ENCODE data around the gene LYPD6B.

Gene LYPD6B

GRCh38 chr2:149040451-149040850, 2.0 kb downstream of the LYPD6B start:
- Histone ChIP-seq H3K36me3 (ENCODE audit: control insufficient read depth, insufficient read depth, low read length) (no peaks in the 10 kb centered on the region), H3K27ac (ENCODE audit: low read depth, low read length, severe bottlenecking) (no peak overlapping the region), H3K4me1 (ENCODE audit: control insufficient read depth, insufficient read depth, low read length, poor library complexity, severe bottlenecking) (no peaks in the 10 kb centered on the region), H3K4me3 (ENCODE audit: extremely low read depth, insufficient read depth, low read length, poor library complexity, severe bottlenecking) (no peak overlapping the region), H3K9me3 (ENCODE audit: control insufficient read depth, low read length) (no peaks in the 10 kb centered on the region)
- WGBS, 2 experiments (ENCODE audit: insufficient coverage in 2 of 2): 56 to 60% methylated on average over 5 to 7 of the region's 7 CpGs

GRCh38 chr2:149041482-149041881, 3.0 kb downstream of the LYPD6B start:
- no peak overlapping the region for H3K4me3 ChIP-seq (ENCODE audit: extremely low read depth, insufficient read depth, low read length, poor library complexity, severe bottlenecking)
- no peaks in the 10 kb centered on the region for H3K4me1 ChIP-seq (ENCODE audit: control insufficient read depth, insufficient read depth, low read length, poor library complexity, severe bottlenecking)
- H3K27ac ChIP-seq (ENCODE audit: low read depth, low read length, severe bottlenecking): no peak overlapping the region
- 100% methylated on average over 1 of the region's 1 CpG; no CpG with 5 or more reads in 1 of the 2 experiments for WGBS, 2 experiments (ENCODE audit: insufficient coverage in 2 of 2)
- H3K9me3 ChIP-seq (ENCODE audit: control insufficient read depth, low read length): peaks cover 8% of the 10 kb centered on the region
- no peaks in the 10 kb centered on the region for H3K36me3 ChIP-seq (ENCODE audit: control insufficient read depth, insufficient read depth, low read length)

- no peaks in the 10 kb centered on the region for H3K36me3 ChIP-seq (ENCODE audit: control insufficient read depth, insufficient read depth, low read length)
- 91 to 100% methylated on average over 1 of the region's 1 CpG for WGBS, 2 experiments (ENCODE audit: insufficient coverage in 2 of 2)
- no peak overlapping the region for H3K27ac ChIP-seq (ENCODE audit: low read depth, low read length, severe bottlenecking)
- no peak overlapping the region for H3K4me3 ChIP-seq (ENCODE audit: extremely low read depth, insufficient read depth, low read length, poor library complexity, severe bottlenecking)
- H3K9me3 ChIP-seq (ENCODE audit: control insufficient read depth, low read length): peaks cover 8% of the 10 kb centered on the region
- no peaks in the 10 kb centered on the region for H3K4me1 ChIP-seq (ENCODE audit: control insufficient read depth, insufficient read depth, low read length, poor library complexity, severe bottlenecking)
Measured at GRCh38 chr2:149042881-149043280, 4.4 kb downstream of the LYPD6B start.

- Histone ChIP-seq H3K9me3 (ENCODE audit: control insufficient read depth, low read length) (peaks cover 8% of the 10 kb centered on the region), H3K27ac (ENCODE audit: low read depth, low read length, severe bottlenecking) (no peak overlapping the region), H3K4me3 (ENCODE audit: extremely low read depth, insufficient read depth, low read length, poor library complexity, severe bottlenecking) (no peak overlapping the region), H3K36me3 (ENCODE audit: control insufficient read depth, insufficient read depth, low read length) (no peaks in the 10 kb centered on the region), H3K4me1 (ENCODE audit: control insufficient read depth, insufficient read depth, low read length, poor library complexity, severe bottlenecking) (no peaks in the 10 kb centered on the region)
- no CpG with 5 or more reads among the region's 1 CpG for WGBS, 2 experiments (ENCODE audit: insufficient coverage in 2 of 2)
Measured at GRCh38 chr2:149044500-149044899, 6.0 kb downstream of the LYPD6B start.

GRCh38 chr2:149047118-149047517, 8.6 kb downstream of the LYPD6B start:
- no peaks in the 10 kb centered on the region for H3K4me1 ChIP-seq (ENCODE audit: control insufficient read depth, insufficient read depth, low read length, poor library complexity, severe bottlenecking)
- no peak overlapping the region for H3K27ac ChIP-seq (ENCODE audit: low read depth, low read length, severe bottlenecking)
- peaks cover 8% of the 10 kb centered on the region for H3K9me3 ChIP-seq (ENCODE audit: control insufficient read depth, low read length)
- H3K36me3 ChIP-seq (ENCODE audit: control insufficient read depth, insufficient read depth, low read length): no peaks in the 10 kb centered on the region
- 88 to 100% methylated on average over 1 of the region's 2 CpGs for WGBS, 2 experiments (ENCODE audit: insufficient coverage in 2 of 2)
- no peak overlapping the region for H3K4me3 ChIP-seq (ENCODE audit: extremely low read depth, insufficient read depth, low read length, poor library complexity, severe bottlenecking)

- Histone ChIP-seq H3K4me1 (ENCODE audit: control insufficient read depth, insufficient read depth, low read length, poor library complexity, severe bottlenecking) (no peaks in the 10 kb centered on the region), H3K27ac (ENCODE audit: low read depth, low read length, severe bottlenecking) (no peak overlapping the region), H3K9me3 (ENCODE audit: control insufficient read depth, low read length) (peaks cover 8% of the 10 kb centered on the region), H3K4me3 (ENCODE audit: extremely low read depth, insufficient read depth, low read length, poor library complexity, severe bottlenecking) (no peak overlapping the region), H3K36me3 (ENCODE audit: control insufficient read depth, insufficient read depth, low read length) (no peaks in the 10 kb centered on the region)
- 78 to 88% methylated on average over 1 to 2 of the region's 2 CpGs for WGBS, 2 experiments (ENCODE audit: insufficient coverage in 2 of 2)
Measured at GRCh38 chr2:149049142-149049541, 10.6 kb downstream of the LYPD6B start.

GRCh38 chr2:149050188-149050587, 11.7 kb downstream of the LYPD6B start:
- peaks cover 8% of the 10 kb centered on the region for H3K9me3 ChIP-seq (ENCODE audit: control insufficient read depth, low read length)
- WGBS, 2 experiments (ENCODE audit: insufficient coverage in 2 of 2): 75 to 88% methylated on average over 4 of the region's 6 CpGs
- H3K4me3 ChIP-seq (ENCODE audit: extremely low read depth, insufficient read depth, low read length, poor library complexity, severe bottlenecking): no peak overlapping the region
- H3K4me1 ChIP-seq (ENCODE audit: control insufficient read depth, insufficient read depth, low read length, poor library complexity, severe bottlenecking): no peaks in the 10 kb centered on the region
- no peak overlapping the region for H3K27ac ChIP-seq (ENCODE audit: low read depth, low read length, severe bottlenecking)
- no peaks in the 10 kb centered on the region for H3K36me3 ChIP-seq (ENCODE audit: control insufficient read depth, insufficient read depth, low read length)

- H3K4me3 ChIP-seq (ENCODE audit: extremely low read depth, insufficient read depth, low read length, poor library complexity, severe bottlenecking): no peak overlapping the region
- WGBS, 2 experiments (ENCODE audit: insufficient coverage in 2 of 2): no CpG with 5 or more reads among the region's 1 CpG
- peaks cover 6% of the 10 kb centered on the region for H3K4me1 ChIP-seq (ENCODE audit: control insufficient read depth, insufficient read depth, low read length, poor library complexity, severe bottlenecking)
- no peaks in the 10 kb centered on the region for H3K36me3 ChIP-seq (ENCODE audit: control insufficient read depth, insufficient read depth, low read length)
- no peaks in the 10 kb centered on the region for H3K9me3 ChIP-seq (ENCODE audit: control insufficient read depth, low read length)
- H3K27ac ChIP-seq (ENCODE audit: low read depth, low read length, severe bottlenecking): no peak overlapping the region
Measured at GRCh38 chr2:149055751-149056150, 17.3 kb downstream of the LYPD6B start.

- H3K27ac ChIP-seq (ENCODE audit: low read depth, low read length, severe bottlenecking): no peak overlapping the region
- no peak overlapping the region for H3K4me3 ChIP-seq (ENCODE audit: extremely low read depth, insufficient read depth, low read length, poor library complexity, severe bottlenecking)
- 90 to 100% methylated on average over 3 to 5 of the region's 6 CpGs for WGBS, 2 experiments (ENCODE audit: insufficient coverage in 2 of 2)
- H3K4me1 ChIP-seq (ENCODE audit: control insufficient read depth, insufficient read depth, low read length, poor library complexity, severe bottlenecking): peaks cover 6% of the 10 kb centered on the region
- H3K36me3 ChIP-seq (ENCODE audit: control insufficient read depth, insufficient read depth, low read length): no peaks in the 10 kb centered on the region
- no peaks in the 10 kb centered on the region for H3K9me3 ChIP-seq (ENCODE audit: control insufficient read depth, low read length)
Measured at GRCh38 chr2:149056541-149057255, 18.2 kb downstream of the LYPD6B start.

GRCh38 chr2:149057401-149057800, 18.9 kb downstream of the LYPD6B start:
- no peak overlapping the region for H3K4me3 ChIP-seq (ENCODE audit: extremely low read depth, insufficient read depth, low read length, poor library complexity, severe bottlenecking)
- H3K27ac ChIP-seq (ENCODE audit: low read depth, low read length, severe bottlenecking): no peak overlapping the region
- no peaks in the 10 kb centered on the region for H3K9me3 ChIP-seq (ENCODE audit: control insufficient read depth, low read length)
- 90 to 100% methylated on average over 2 of the region's 5 CpGs for WGBS, 2 experiments (ENCODE audit: insufficient coverage in 2 of 2)
- H3K36me3 ChIP-seq (ENCODE audit: control insufficient read depth, insufficient read depth, low read length): no peaks in the 10 kb centered on the region
- peaks cover 6% of the 10 kb centered on the region for H3K4me1 ChIP-seq (ENCODE audit: control insufficient read depth, insufficient read depth, low read length, poor library complexity, severe bottlenecking)

GRCh38 chr2:149058936-149059335, 20.4 kb downstream of the LYPD6B start:
- H3K36me3 ChIP-seq (ENCODE audit: control insufficient read depth, insufficient read depth, low read length): no peaks in the 10 kb centered on the region
- 82 to 90% methylated on average over 5 of the region's 5 CpGs for WGBS, 2 experiments (ENCODE audit: insufficient coverage in 2 of 2)
- H3K9me3 ChIP-seq (ENCODE audit: control insufficient read depth, low read length): no peaks in the 10 kb centered on the region
- H3K27ac ChIP-seq (ENCODE audit: low read depth, low read length, severe bottlenecking): no peak overlapping the region
- H3K4me3 ChIP-seq (ENCODE audit: extremely low read depth, insufficient read depth, low read length, poor library complexity, severe bottlenecking): no peak overlapping the region
- H3K4me1 ChIP-seq (ENCODE audit: control insufficient read depth, insufficient read depth, low read length, poor library complexity, severe bottlenecking): peaks cover 20% of the 10 kb centered on the region
